ENCODE results near the gene LCLAT1. TPM values are rescaled to one million over a fixed set of nuclear protein-coding genes. Genes with fewer than 3 reads are reported as not detected.
A peak's percentile ranks its signal among the peaks of the same experiment; 100 is the strongest.

Gene LCLAT1
- total RNA-seq, 1 experiment from 2014 or later = 32.9 TPM

DNA sequence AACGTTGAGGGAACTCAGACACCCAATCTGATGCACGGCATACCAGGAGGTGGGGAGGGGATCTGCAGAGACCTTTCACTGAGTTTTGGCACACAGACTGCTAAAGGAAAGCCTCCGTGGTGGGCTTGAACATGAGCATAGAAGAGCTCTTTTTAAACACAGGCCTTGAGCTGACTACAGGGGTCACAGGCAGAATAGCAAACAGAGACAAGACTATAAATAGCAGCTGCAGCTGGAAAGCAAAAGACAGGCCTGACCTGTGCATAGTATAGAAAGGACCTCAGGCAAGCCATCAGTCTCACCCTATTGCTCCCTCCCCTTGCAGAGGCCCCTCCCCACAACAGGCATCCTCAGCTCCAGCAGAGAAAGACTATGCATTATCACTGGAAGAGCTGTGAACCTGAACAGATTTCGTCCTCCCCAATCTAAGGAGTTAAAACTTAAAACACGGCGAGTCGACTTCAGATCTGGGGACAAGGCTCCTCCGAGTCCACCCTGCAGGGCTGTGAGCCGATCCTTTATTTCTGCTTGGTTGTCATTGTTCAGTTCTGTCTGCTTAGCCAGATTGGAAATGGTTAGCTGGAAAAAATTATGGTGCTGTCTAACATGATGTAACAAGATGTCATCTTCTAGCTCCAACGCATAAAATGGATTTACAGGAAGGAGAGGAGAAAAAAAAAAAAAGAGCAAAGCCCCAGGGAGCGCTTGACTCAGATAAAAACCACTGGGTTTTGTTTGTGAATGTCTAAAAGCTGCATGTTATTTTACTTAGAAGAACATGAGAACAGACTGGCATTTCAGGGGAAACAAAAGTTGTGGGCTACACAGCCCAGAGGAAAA is 25.2 kb upstream of the LCLAT1 start:
- H2AK5ac ChIP-seq (ENCODE audit: insufficient read length, low read length) = no peak overlapping the region
- no peak overlapping the region for H4K5ac ChIP-seq (ENCODE audit: insufficient read length, low read depth, low read length)
- no peak overlapping the region for H4K8ac ChIP-seq (replicated peaks; ENCODE audit: insufficient read length, low read depth, low read length)
- H3K36me3 Mint-ChIP-seq (ENCODE audit: insufficient read depth in 1 of 3, low read depth in 3 of 3) = no peaks in the 10 kb centered on the region
- H4K20me1 ChIP-seq (ENCODE audit: control insufficient read depth, insufficient read depth, insufficient read length) = no peaks in the 10 kb centered on the region
- H4K91ac ChIP-seq (ENCODE audit: insufficient read length, low read depth, low read length) = no peak overlapping the region
- H3K23me2 ChIP-seq (ENCODE audit: insufficient read length, low read depth, low read length, poor library complexity, severe bottlenecking) = no peaks in the 10 kb centered on the region
- no peak overlapping the region for H3K4me2 ChIP-seq (ENCODE audit: insufficient read depth, insufficient read length, low read length)
- no peak overlapping the region for H3K4ac ChIP-seq (ENCODE audit: low read depth, low read length)
- H3K56ac ChIP-seq (ENCODE audit: insufficient read length, low read depth, low read length) = no peak overlapping the region
- no peak overlapping the region for H3K23ac ChIP-seq (ENCODE audit: insufficient read length, low read depth, low read length)
- no peaks in the 10 kb centered on the region for H3K9me3 ChIP-seq (ENCODE audit: control insufficient read depth, low read depth, low read length)
- no peak overlapping the region; a peak in 1 of 5 replicates for H3K4me3 Mint-ChIP-seq
- TF ChIP-seq CTCF (conservative IDR thresholded peaks at IDR 0.05) = no peak
- no peaks in the 10 kb centered on the region for H3K9me3 Mint-ChIP-seq
- no peak overlapping the region for H3K18ac ChIP-seq (ENCODE audit: insufficient read length, low read depth, low read length)
- H2AFZ ChIP-seq (ENCODE audit: low read length) = peak overlapping the region; percentile 12
- no peaks in the 10 kb centered on the region for H3K79me1 ChIP-seq (ENCODE audit: insufficient read depth, low read depth, low read length, poor library complexity, severe bottlenecking)
- no peak overlapping the region for H2BK12ac ChIP-seq (ENCODE audit: insufficient read length, low read depth, low read length)
- H3K9ac ChIP-seq (ENCODE audit: extremely low read depth, insufficient read length, low read length) = no peak overlapping the region
- peak overlapping the region in 2 of 3 experiments; percentile 26 to 88; a peak in 3 of 7 replicates for H3K27ac Mint-ChIP-seq
- no peak overlapping the region for H3K14ac ChIP-seq (ENCODE audit: insufficient read depth, low read length)
- no CpG with 5 or more reads among the region's 11 CpGs for WGBS (ENCODE audit: extremely low coverage, insufficient read length, low lambda C conversion rate)
- no peak overlapping the region for H3K27ac ChIP-seq (ENCODE audit: insufficient read length, low read depth, low read length)
- H3K4me1 ChIP-seq (ENCODE audit: insufficient read depth, low read length) = peaks cover 6% of the 10 kb centered on the region; the same call in 1 of the 2 replicates
- H3K79me2 ChIP-seq (ENCODE audit: insufficient read depth, low read length) = no peaks in the 10 kb centered on the region
- H2BK20ac ChIP-seq (ENCODE audit: low read depth, low read length, poor library complexity, severe bottlenecking) = no peak overlapping the region
- H3K4me1 Mint-ChIP-seq = peaks cover 23 to 27% of the 10 kb centered on the region in 2 experiments
- no peak for DNase-seq
- H3T11ph ChIP-seq (ENCODE audit: low read length) = no peak overlapping the region
- H2BK5ac ChIP-seq (ENCODE audit: insufficient read length, low read length) = no peak overlapping the region
- H3K27me3 Mint-ChIP-seq (ENCODE audit: low read depth) = no peaks in the 10 kb centered on the region
- H3K27me3 ChIP-seq (ENCODE audit: insufficient read depth, low read length) = no peaks in the 10 kb centered on the region
- no peak overlapping the region for H2BK120ac ChIP-seq (ENCODE audit: low read depth, low read length, poor library complexity, severe bottlenecking)
- H2BK15ac ChIP-seq (ENCODE audit: low read depth, low read length) = no peak overlapping the region

All from H9 (cell line).